Right lobe of liver (tissue), 4 donors: ENCODE data around the gene RNLS.

Source experiments
- POLR2A ChIP-seq: fragments of 450-650 bp; IDR thresholded peaks from one replicate; pipeline ENCODE4 v1.6.1; 2017; ENCODE audit warnings: antibody characterized with exemption, mild to moderate bottlenecking
- TF ChIP-seq, protein P1 (sequence below), 4 donors: fragments of 200-600 bp in 3 of 4; fragments of 450-650 bp in 1 of 4; IDR thresholded peaks; one replicate each; pipeline versions ENCODE4 v1.5.1 to v1.8.0; 2016 to 2022; ENCODE audit warnings: antibody characterized with exemption in 4 of 4, mild to moderate bottlenecking in 2 of 4
- donor health status: DM: no; HTN: no; CAD: no.
- donor health status: DM: no; HTN: no; CAD: no.
- donor health status: DM: no; HTN: yes; CAD: no.

DNA sequence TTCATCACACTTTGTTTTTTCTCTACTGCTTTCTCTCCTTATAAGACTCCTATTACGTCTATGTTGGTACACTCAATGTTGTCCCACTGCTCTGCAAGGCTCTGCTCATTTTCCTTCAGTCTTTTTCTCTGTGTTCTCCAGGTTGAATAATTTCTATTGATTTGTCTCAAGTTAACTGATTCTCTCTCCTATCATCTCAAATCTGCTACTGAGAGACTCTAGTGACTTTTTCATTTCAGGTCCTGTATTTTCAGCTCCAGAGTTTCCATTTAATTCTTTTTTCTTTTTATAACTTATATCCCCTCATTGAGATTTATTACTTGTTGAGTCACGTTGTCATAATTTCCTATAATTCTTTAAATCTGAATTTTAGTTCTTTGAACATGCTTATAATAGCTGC is 100.9 kb downstream of the RNLS start:
- TF ChIP-seq, protein P1, sequence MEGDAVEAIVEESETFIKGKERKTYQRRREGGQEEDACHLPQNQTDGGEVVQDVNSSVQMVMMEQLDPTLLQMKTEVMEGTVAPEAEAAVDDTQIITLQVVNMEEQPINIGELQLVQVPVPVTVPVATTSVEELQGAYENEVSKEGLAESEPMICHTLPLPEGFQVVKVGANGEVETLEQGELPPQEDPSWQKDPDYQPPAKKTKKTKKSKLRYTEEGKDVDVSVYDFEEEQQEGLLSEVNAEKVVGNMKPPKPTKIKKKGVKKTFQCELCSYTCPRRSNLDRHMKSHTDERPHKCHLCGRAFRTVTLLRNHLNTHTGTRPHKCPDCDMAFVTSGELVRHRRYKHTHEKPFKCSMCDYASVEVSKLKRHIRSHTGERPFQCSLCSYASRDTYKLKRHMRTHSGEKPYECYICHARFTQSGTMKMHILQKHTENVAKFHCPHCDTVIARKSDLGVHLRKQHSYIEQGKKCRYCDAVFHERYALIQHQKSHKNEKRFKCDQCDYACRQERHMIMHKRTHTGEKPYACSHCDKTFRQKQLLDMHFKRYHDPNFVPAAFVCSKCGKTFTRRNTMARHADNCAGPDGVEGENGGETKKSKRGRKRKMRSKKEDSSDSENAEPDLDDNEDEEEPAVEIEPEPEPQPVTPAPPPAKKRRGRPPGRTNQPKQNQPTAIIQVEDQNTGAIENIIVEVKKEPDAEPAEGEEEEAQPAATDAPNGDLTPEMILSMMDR (IDR thresholded peaks at IDR 0.05): no peak
- no peak for TF ChIP-seq POLR2A
